Esophagus muscularis mucosa (tissue), 3 donors: ENCODE data around the gene ANKRD40CL.

ENCODE experiments used
- CTCF ChIP-seq, 3 experiments: fragments of 200-600 bp in 2 of 3; fragments of 450-650 bp in 1 of 3; sonication (generic) in 2 of 3; IDR thresholded peaks; one replicate each; pipeline ENCODE4 v1.5.1; 2017 to 2019; ENCODE audit warnings: antibody characterized with exemption in 3 of 3, mild to moderate bottlenecking in 2 of 3, moderate library complexity in 1 of 3
- EP300 ChIP-seq: sonication (generic); formaldehyde crosslinking; IDR thresholded peaks from one replicate; pipeline ENCODE4 v1.6.1; 2017; ENCODE audit warnings: antibody characterized with exemption

- TF ChIP-seq CTCF (IDR thresholded peaks at IDR 0.05) (no peak), EP300 (no peak)
Observed at GRCh38 chr17:50816271-50816670, 49.0 kb upstream of the ANKRD40CL start.
